Subcutaneous preadipocyte (primary cell): ENCODE measurements around the gene DIAPH3. TPM values are rescaled to one million over a fixed set of nuclear protein-coding genes. Genes with fewer than 3 reads are reported as not detected.

Source experiments
- small RNA-seq: library from RNA; depleted of rRNA; stranded (forward); fragments of <200 nt; gene quantifications from one replicate; pipeline ENCODE3, GENCODE V24; 2012
- total RNA-seq: library from RNA; depleted of rRNA; stranded (reverse); fragments of >200 nt; gene quantifications from 2 replicates; pipeline ENCODE4 v1.2.3, GENCODE V29; 2012

DIAPH3 gene
- total RNA-seq: 12.1 and 22.7 TPM in 2 replicates

GRCh38 chr13:60163478-60164233 lies at the start of gene DIAPH3:
Gene DIAPH3 (minus strand): TSS chr13:60163928. CDS start chr13:60163766, 162 bp downstream.

Small RNA genes lying within 50 kb of the gene (small RNA-seq; reads per million reads assigned to genes)
- not detected for gene RN7SL375P
- gene RNY4P28: 0.08 reads per million

Other genes starting within 250 kb of the DIAPH3 start
- gene TDRD3, start 233.3 kb upstream of the DIAPH3 start, total RNA-seq: 12.1 and 17.0 TPM in 2 replicates